Spinal cord (tissue), 10 donors: ENCODE data around the gene CACNB3. TPM values are rescaled to one million over a fixed set of nuclear protein-coding genes. Genes with fewer than 3 reads are reported as not detected.

Source experiments
- DNase-seq, 6 donors: peaks; one replicate each; pipeline versions ENCODE4 v3.0.0 to v3.0.0-alpha.2; 2013 to 2015; ENCODE audit warnings: low spot score in 6 of 6, low read depth in 4 of 6
- H3K27ac ChIP-seq: one replicate; pipeline ENCODE4 v1.5.1; 2013; ENCODE audit warnings: low read depth, low read length, control low read depth
- H3K27me3 ChIP-seq: one replicate; pipeline ENCODE4 v1.6.1; 2013; ENCODE audit warnings: low read length; ENCODE audit not compliant: control insufficient read depth, insufficient read depth
- H3K36me3 ChIP-seq: one replicate; pipeline ENCODE4 v1.6.1; 2013; ENCODE audit warnings: low read length; ENCODE audit not compliant: control insufficient read depth, insufficient read depth
- H3K4me1 ChIP-seq: one replicate; pipeline ENCODE4 v1.6.1; 2013; ENCODE audit warnings: low read length; ENCODE audit not compliant: control insufficient read depth, insufficient read depth
- H3K4me3 ChIP-seq: one replicate; pipeline ENCODE4 v1.5.1; 2013; ENCODE audit warnings: low read depth, low read length, control low read depth
- H3K9me3 ChIP-seq: one replicate; pipeline ENCODE4 v1.6.1; 2013; ENCODE audit warnings: low read length; ENCODE audit not compliant: control insufficient read depth, insufficient read depth
- WGBS: methylation state at CpG from one replicate; pipeline ENCODE4 v1.1.5; 2013; ENCODE audit warnings: missing lambda C conversion rate; ENCODE audit not compliant: insufficient coverage; 5-methylcytosine and 5-hydroxymethylcytosine counted together
- polyA plus RNA-seq, 2 donors: library from polyadenylated mRNA; unstranded; fragments of 120-200 nt; gene quantifications; one replicate each; pipeline ENCODE4 v1.2.1, GENCODE V29; 2013; ENCODE audit not compliant: insufficient read length in 2 of 2
- total RNA-seq, 2 donors: library from RNA; depleted of rRNA in 1 of 2; stranded (reverse); fragments of 120-200 nt in 1 of 2; fragments of >200 nt in 1 of 2; gene quantifications; one replicate each; pipeline versions ENCODE4 v1.2.3 to v1.2.4, GENCODE V29; 2013 to 2014
- donor health status: healthy.

CACNB3 gene
- total and polyA plus RNA-seq, 4 donors: 24.0 to 89.6 (median 55.4) TPM

- Histone ChIP-seq H3K9me3 (no peaks in the 10 kb centered on the region), H3K4me3 (no peak overlapping the region), H3K27me3 (no peaks in the 10 kb centered on the region), H3K4me1 (no peaks in the 10 kb centered on the region), H3K27ac (no peak overlapping the region), H3K36me3 (no peaks in the 10 kb centered on the region)
- no CpG with 5 or more reads among the region's 1 CpG for WGBS
- no peak for DNase-seq
Observed at GRCh38 chr12:48803675-48804074, 14.6 kb upstream of the CACNB3 start.

GRCh38 chr12:48807981-48808380 is 10.3 kb upstream of the CACNB3 start:
- H3K4me3 ChIP-seq: no peak overlapping the region
- no peaks in the 10 kb centered on the region for H3K9me3 ChIP-seq
- H3K27me3 ChIP-seq: no peaks in the 10 kb centered on the region
- H3K36me3 ChIP-seq: no peaks in the 10 kb centered on the region
- H3K4me1 ChIP-seq: no peaks in the 10 kb centered on the region
- no peak overlapping the region for H3K27ac ChIP-seq
- DNase-seq: no peak
- 100% methylated on average over 1 of the region's 3 CpGs for WGBS

DNA sequence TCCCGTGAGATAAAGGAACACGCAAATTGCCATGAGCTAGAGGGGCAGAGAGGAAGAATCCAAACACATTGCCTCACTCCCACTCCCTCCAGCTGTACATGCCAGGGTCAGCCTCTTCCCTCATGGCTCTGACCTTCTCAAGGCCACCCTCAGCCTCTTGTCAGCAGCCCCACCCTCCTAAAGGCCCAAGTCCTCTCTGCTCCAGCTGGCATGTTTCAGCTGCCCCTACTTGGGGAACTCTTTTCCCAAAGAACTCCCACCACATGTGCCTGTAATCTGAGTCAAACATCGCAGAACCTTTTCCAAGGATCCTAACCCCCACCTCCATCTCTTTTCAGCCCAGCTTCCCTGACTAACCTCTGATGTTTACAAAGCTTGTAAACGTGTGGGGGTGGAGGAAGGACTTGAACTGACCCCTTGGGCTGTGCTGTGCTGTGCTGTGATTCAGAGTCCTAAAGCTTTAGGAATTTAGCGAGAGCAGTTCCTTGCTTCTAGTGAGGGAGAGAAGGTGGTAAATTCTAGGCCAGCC is 7.3 kb upstream of the CACNB3 start:
- no peaks in the 10 kb centered on the region for H3K27me3 ChIP-seq
- 86% methylated on average over 1 of the region's 5 CpGs for WGBS
- no peaks in the 10 kb centered on the region for H3K36me3 ChIP-seq
- no peaks in the 10 kb centered on the region for H3K9me3 ChIP-seq
- H3K27ac ChIP-seq: peak overlapping the region; percentile 33
- H3K4me1 ChIP-seq: peaks cover 20% of the 10 kb centered on the region
- DNase-seq: no peak
- H3K4me3 ChIP-seq: no peak overlapping the region

- 50% methylated on average over 1 of the region's 5 CpGs for WGBS
- H3K4me3 ChIP-seq: no peak overlapping the region
- no peaks in the 10 kb centered on the region for H3K9me3 ChIP-seq
- H3K27me3 ChIP-seq: no peaks in the 10 kb centered on the region
- DNase-seq: no peak
- peaks cover 26% of the 10 kb centered on the region for H3K4me1 ChIP-seq
- no peak overlapping the region for H3K27ac ChIP-seq
- no peaks in the 10 kb centered on the region for H3K36me3 ChIP-seq
Observed at GRCh38 chr12:48811437-48812090, 6.7 kb upstream of the CACNB3 start.

- H3K36me3 ChIP-seq: no peaks in the 10 kb centered on the region
- H3K4me3 ChIP-seq: no peak overlapping the region
- H3K9me3 ChIP-seq: no peaks in the 10 kb centered on the region
- H3K4me1 ChIP-seq: peaks cover 33% of the 10 kb centered on the region
- no peak overlapping the region for H3K27ac ChIP-seq
- no peak for DNase-seq
- no peaks in the 10 kb centered on the region for H3K27me3 ChIP-seq
- WGBS: 81% methylated on average over 2 of the region's 2 CpGs
Observed at GRCh38 chr12:48812389-48812788, 5.9 kb upstream of the CACNB3 start.

DNA sequence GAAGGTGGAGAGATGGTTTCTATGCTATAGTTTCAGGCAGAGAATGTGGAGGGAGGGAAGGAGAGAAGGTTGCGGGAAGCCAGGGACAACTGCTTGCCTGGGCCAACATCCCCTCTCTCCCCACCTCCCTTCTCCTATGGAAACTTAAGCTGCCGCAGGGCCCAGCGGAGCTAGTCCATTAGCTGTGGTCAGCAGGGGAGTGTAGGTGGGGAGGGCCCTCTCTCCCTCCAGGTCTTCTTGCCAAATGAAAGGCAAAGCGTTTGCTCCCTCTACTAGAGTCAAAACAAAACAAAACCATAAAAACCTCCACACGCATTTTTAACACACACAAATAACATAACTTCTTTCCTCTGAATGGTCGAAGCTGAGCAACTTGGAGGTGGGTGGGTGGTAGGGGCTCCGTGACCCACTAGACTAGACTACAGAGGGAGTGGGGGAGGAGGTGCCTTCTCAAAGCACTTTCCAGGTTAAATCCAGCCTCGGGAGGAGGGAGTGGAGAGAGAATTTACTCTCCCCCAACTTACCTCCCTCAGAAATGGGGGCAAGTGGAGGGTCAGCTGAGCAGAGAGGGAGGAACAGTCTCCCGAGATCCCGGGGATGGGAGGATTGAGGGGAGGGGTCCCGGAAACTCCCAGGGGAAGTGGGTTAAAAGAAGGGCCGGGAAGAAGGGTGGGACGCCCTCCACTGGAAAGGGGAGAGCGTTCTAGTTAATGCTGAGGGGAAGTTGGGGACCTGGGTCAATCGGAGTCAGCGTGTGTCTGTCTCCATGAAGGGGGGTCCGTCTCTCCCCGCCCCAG is 4.6 kb upstream of the CACNB3 start:
- DNase-seq: peak in 1 of 6 donors; percentile 25
- WGBS: 2% methylated on average over 8 of the region's 18 CpGs
- peak overlapping the region; percentile 71 for H3K27ac ChIP-seq
- peaks cover 2% of the 10 kb centered on the region for H3K27me3 ChIP-seq
- peak overlapping the region; percentile 78 for H3K4me3 ChIP-seq
- no peaks in the 10 kb centered on the region for H3K9me3 ChIP-seq
- no peaks in the 10 kb centered on the region for H3K36me3 ChIP-seq
- peaks cover 41% of the 10 kb centered on the region for H3K4me1 ChIP-seq

GRCh38 chr12:48814262-48815125 is 3.8 kb upstream of the CACNB3 start:
- peak in 2 of 6 donors; percentile 66 to 82 for DNase-seq
- H3K36me3 ChIP-seq: no peaks in the 10 kb centered on the region
- H3K9me3 ChIP-seq: no peaks in the 10 kb centered on the region
- WGBS: under 1% methylated on average over 65 of the region's 70 CpGs
- H3K4me3 ChIP-seq: peak overlapping the region; percentile 78
- peaks cover 49% of the 10 kb centered on the region for H3K4me1 ChIP-seq
- peak overlapping the region; percentile 97 for H3K27ac ChIP-seq
- peaks cover 2% of the 10 kb centered on the region for H3K27me3 ChIP-seq

- Histone ChIP-seq H3K27me3 (peaks cover 2% of the 10 kb centered on the region), H3K4me1 (peaks cover 58% of the 10 kb centered on the region), H3K4me3 (peak overlapping the region; percentile 78), H3K36me3 (no peaks in the 10 kb centered on the region), H3K27ac (peak overlapping the region; percentile 97), H3K9me3 (no peaks in the 10 kb centered on the region)
- peak in 5 of 6 donors; percentile 59 to 96 (median 71) for DNase-seq
- WGBS: 0% methylated on average over 51 of the region's 54 CpGs
Observed at GRCh38 chr12:48815126-48816110, 2.9 kb upstream of the CACNB3 start.
